Right renal cortex interstitium (tissue), 3 donors: ENCODE measurements around the gene RPS18. TPM values are rescaled to one million over a fixed set of nuclear protein-coding genes. Genes with fewer than 3 reads are reported as not detected.

Experiments used
- polyA plus RNA-seq, 3 donors: library from polyadenylated mRNA; unstranded; fragments of 120-200 nt; gene quantifications; one replicate each; pipeline ENCODE4 v1.2.1, GENCODE V29; 2013; ENCODE audit not compliant: insufficient read length in 3 of 3

RPS18 gene
- polyA plus RNA-seq, 3 donors = 3,550 to 3,817 (median 3,658) TPM

Other genes with a start within 250 kb of the RPS18 start
- gene HLA-DPA1, start 198.4 kb upstream of the RPS18 start, polyA plus RNA-seq = 10 to 100 TPM; 14.2 to 40.5 (median 17.9) TPM
- gene HLA-DPB1, start 196.1 kb upstream of the RPS18 start, polyA plus RNA-seq = 10 to 100 TPM; 17.9 to 27.0 (median 20.0) TPM
- gene COL11A2, start 79.6 kb upstream of the RPS18 start, polyA plus RNA-seq = 1 to 10 TPM; 3.8 to 4.9 (median 3.8) TPM
- 10 to 100 TPM; 48.7 to 51.7 (median 49.3) TPM for gene RXRB, start 71.4 kb upstream of the RPS18 start, polyA plus RNA-seq
- 100 to 1,000 TPM; 121 to 131 (median 127) TPM for gene SLC39A7, start 71.2 kb upstream of the RPS18 start, polyA plus RNA-seq
- gene HSD17B8, start 67.4 kb upstream of the RPS18 start, polyA plus RNA-seq = 10 to 100 TPM; 22.8 to 29.1 (median 23.5) TPM
- gene RING1, start 63.6 kb upstream of the RPS18 start, polyA plus RNA-seq = 10 to 100 TPM; 52.5 to 55.4 (median 53.8) TPM
- gene VPS52, start 199 bp upstream of the RPS18 start, polyA plus RNA-seq = 10 to 100 TPM; 58.1 to 82.9 (median 75.3) TPM
- gene B3GALT4, start 5.0 kb downstream of the RPS18 start, polyA plus RNA-seq = 1 to 10 TPM; 3.4 to 4.1 (median 4.0) TPM
- gene WDR46, start 17.2 kb downstream of the RPS18 start, polyA plus RNA-seq = 10 to 100 TPM; 60.3 to 63.4 (median 60.7) TPM
- gene PFDN6, start 17.5 kb downstream of the RPS18 start, polyA plus RNA-seq = 10 to 100 TPM; 78.6 to 83.4 (median 79.5) TPM
- 10 to 100 TPM; 90.8 to 95.5 (median 95.4) TPM for gene RGL2, start 26.9 kb downstream of the RPS18 start, polyA plus RNA-seq
- 10 to 100 TPM; 29.9 to 32.4 (median 31.7) TPM for gene TAPBP, start 42.0 kb downstream of the RPS18 start, polyA plus RNA-seq
- 10 to 100 TPM; 23.6 to 25.4 (median 23.8) TPM for gene ZBTB22, start 45.7 kb downstream of the RPS18 start, polyA plus RNA-seq
- 10 to 100 TPM; 65.4 to 67.2 (median 66.5) TPM for gene DAXX, start 50.9 kb downstream of the RPS18 start, polyA plus RNA-seq
- 10 to 100 TPM; 34.2 to 43.3 (median 41.2) TPM for gene KIFC1, start 119.7 kb downstream of the RPS18 start, polyA plus RNA-seq
- gene PHF1, start 138.9 kb downstream of the RPS18 start, polyA plus RNA-seq = 10 to 100 TPM; 60.3 to 65.1 (median 62.1) TPM
- 100 to 1,000 TPM; 213 to 246 (median 227) TPM for gene CUTA, start 146.0 kb downstream of the RPS18 start, polyA plus RNA-seq
- gene SYNGAP1, start 148.0 kb downstream of the RPS18 start, polyA plus RNA-seq = 10 to 100 TPM; 22.1 to 27.2 (median 24.0) TPM
- gene ZBTB9, start 182.5 kb downstream of the RPS18 start, polyA plus RNA-seq = 10 to 100 TPM; 16.3 to 17.9 (median 16.7) TPM